HL-60 (cell line): Measurements from ENCODE around the gene COL4A3.

Experiments
- DNase-seq, 2 experiments: peaks; one replicate each; pipeline ENCODE4 v3.0.0-alpha.2; 2010 to 2020; ENCODE audit warnings: low read depth in 1 of 2, low spot score in 1 of 2
- H3K27ac ChIP-seq: fragments of 250-450 bp; sonication (Bioruptor Pico); replicated peaks from 2 replicates; pipeline ENCODE4 v1.5.1; 2020; ENCODE audit warnings: mild to moderate bottlenecking, moderate library complexity
- H3K27me3 ChIP-seq: fragments of 250-450 bp; sonication (Bioruptor Pico); 2 replicates; pipeline ENCODE4 v1.5.1; 2021; ENCODE audit warnings: mild to moderate bottlenecking, moderate library complexity; ENCODE audit not compliant: insufficient read depth, poor library complexity, severe bottlenecking
- H3K4me3 ChIP-seq: replicated peaks from 2 replicates; pipeline ENCODE4 v1.5.1; 2011; ENCODE audit warnings: mild to moderate bottlenecking, control low read depth, low read length; ENCODE audit not compliant: insufficient read depth
- GABPA ChIP-seq: IDR thresholded peaks from 2 replicates; pipeline ENCODE4 v1.6.1; 2012; ENCODE audit warnings: low read depth
- POLR2AphosphoS5 ChIP-seq: IDR thresholded peaks from 2 replicates; pipeline ENCODE4 v1.6.1; 2012; ENCODE audit warnings: low read depth
- SPI1 ChIP-seq: IDR thresholded peaks from 2 replicates; pipeline ENCODE4 v1.6.1; 2012; ENCODE audit warnings: low read depth, mild to moderate bottlenecking, borderline replicate concordance
- TF ChIP-seq, protein P1 (sequence below): IDR thresholded peaks from one replicate; pipeline ENCODE4 v1.5.1; 2011; ENCODE audit warnings: low read length, control low read depth, inconsistent platforms; ENCODE audit not compliant: insufficient read depth
- TF ChIP-seq, protein P2 (sequence below): IDR thresholded peaks from 2 replicates; pipeline ENCODE4 v1.6.1; 2012; ENCODE audit warnings: low read depth; ENCODE audit not compliant: insufficient replicate concordance

The COL4A3 gene

DNA sequence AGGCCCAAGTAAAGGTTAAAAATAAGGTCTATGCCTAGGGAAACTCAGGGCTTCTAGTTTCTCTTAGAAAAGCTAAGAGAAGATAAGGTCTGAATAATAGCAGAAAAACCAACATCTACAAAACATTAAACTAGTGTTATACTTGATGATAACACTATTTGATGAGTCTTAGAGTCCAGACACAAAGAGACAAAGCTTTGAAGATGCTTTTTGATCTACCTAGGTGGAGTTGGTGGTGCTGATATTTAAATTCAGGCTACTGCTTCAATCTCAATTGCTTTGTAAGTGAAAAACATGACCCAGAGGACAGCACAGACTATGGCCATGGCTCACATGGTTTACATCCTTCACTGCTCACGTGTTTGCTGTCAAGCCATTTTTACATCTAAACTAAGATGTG lies 148.9 kb downstream of the COL4A3 start:
- no peak overlapping the region for H3K27ac ChIP-seq
- DNase-seq, result no peak
- TF ChIP-seq, protein P1, sequence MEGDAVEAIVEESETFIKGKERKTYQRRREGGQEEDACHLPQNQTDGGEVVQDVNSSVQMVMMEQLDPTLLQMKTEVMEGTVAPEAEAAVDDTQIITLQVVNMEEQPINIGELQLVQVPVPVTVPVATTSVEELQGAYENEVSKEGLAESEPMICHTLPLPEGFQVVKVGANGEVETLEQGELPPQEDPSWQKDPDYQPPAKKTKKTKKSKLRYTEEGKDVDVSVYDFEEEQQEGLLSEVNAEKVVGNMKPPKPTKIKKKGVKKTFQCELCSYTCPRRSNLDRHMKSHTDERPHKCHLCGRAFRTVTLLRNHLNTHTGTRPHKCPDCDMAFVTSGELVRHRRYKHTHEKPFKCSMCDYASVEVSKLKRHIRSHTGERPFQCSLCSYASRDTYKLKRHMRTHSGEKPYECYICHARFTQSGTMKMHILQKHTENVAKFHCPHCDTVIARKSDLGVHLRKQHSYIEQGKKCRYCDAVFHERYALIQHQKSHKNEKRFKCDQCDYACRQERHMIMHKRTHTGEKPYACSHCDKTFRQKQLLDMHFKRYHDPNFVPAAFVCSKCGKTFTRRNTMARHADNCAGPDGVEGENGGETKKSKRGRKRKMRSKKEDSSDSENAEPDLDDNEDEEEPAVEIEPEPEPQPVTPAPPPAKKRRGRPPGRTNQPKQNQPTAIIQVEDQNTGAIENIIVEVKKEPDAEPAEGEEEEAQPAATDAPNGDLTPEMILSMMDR, result no peak
- no peak for TF ChIP-seq GABPA
- TF ChIP-seq, protein P2, sequence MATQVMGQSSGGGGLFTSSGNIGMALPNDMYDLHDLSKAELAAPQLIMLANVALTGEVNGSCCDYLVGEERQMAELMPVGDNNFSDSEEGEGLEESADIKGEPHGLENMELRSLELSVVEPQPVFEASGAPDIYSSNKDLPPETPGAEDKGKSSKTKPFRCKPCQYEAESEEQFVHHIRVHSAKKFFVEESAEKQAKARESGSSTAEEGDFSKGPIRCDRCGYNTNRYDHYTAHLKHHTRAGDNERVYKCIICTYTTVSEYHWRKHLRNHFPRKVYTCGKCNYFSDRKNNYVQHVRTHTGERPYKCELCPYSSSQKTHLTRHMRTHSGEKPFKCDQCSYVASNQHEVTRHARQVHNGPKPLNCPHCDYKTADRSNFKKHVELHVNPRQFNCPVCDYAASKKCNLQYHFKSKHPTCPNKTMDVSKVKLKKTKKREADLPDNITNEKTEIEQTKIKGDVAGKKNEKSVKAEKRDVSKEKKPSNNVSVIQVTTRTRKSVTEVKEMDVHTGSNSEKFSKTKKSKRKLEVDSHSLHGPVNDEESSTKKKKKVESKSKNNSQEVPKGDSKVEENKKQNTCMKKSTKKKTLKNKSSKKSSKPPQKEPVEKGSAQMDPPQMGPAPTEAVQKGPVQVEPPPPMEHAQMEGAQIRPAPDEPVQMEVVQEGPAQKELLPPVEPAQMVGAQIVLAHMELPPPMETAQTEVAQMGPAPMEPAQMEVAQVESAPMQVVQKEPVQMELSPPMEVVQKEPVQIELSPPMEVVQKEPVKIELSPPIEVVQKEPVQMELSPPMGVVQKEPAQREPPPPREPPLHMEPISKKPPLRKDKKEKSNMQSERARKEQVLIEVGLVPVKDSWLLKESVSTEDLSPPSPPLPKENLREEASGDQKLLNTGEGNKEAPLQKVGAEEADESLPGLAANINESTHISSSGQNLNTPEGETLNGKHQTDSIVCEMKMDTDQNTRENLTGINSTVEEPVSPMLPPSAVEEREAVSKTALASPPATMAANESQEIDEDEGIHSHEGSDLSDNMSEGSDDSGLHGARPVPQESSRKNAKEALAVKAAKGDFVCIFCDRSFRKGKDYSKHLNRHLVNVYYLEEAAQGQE, result no peak
- TF ChIP-seq POLR2AphosphoS5, result no peak
- no peak for TF ChIP-seq SPI1
- H3K27me3 ChIP-seq, result no peaks in the 10 kb centered on the region
- H3K4me3 ChIP-seq, result no peak overlapping the region

DNA sequence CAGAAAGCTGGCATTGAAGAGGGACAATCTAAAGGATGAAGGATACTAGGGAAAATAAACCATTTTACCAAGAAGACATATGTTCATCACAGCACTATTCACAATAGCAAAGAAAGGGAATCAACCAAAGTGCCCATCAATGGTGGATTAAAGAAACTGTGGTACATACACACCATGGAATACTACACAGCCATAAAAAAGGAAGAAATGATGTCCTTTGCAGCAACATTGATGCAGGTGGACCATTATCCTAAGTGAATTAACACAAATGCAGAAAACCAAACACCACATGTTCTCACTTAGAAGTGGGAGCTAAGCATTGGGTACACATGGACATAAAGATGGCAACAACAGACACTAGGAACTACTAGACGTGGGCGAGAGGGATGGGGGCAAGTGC lies 153.4 kb downstream of the COL4A3 start:
- TF ChIP-seq SPI1 (no peak), GABPA (no peak)
- DNase-seq, result no peak
- no peak overlapping the region for H3K27ac ChIP-seq
- no peaks in the 10 kb centered on the region for H3K27me3 ChIP-seq
- H3K4me3 ChIP-seq, result no peak overlapping the region

DNA sequence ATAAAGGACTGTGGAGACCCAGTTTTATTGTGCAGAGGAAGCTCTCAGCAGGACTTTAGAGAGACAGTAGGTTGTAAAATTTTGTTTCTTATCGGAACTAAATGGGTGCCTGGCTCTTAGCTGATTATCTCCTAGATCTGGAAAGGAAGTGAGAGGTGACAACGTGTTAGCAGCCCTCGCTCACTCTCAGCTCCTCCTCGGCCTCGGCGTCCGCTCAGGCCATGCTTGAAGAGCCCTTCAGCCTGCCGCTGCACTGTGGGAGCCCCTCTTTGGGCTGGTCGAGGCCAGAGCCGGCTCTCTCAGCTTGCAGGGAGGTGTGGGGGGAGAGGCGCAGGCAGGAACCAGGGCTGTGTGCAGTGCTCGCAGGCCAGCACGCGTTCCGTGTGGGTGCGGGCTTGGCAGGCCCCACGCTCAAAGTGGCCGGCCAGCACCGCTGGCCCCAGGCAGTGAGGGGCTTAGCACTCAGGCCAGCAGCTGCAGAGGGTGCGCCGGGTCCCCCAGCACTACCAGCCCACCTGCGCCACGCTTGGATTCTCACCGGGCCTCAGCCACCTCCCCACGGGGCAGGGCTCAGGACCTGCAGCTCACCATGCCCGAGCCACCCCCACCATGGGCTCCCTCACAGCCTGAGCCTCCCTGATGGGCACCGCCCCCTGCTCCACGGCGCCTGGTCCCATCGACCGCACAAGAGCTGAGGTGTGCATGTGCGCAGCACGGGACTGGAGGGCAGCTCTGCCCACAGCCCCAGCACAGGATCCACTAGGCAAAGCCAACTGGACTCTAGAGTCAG lies 156.1 kb downstream of the COL4A3 start:
- Histone ChIP-seq H3K27ac (no peak overlapping the region), H3K4me3 (no peak overlapping the region), H3K27me3 (no peaks in the 10 kb centered on the region)
- no peak for TF ChIP-seq SPI1
- TF ChIP-seq, protein P2, result no peak
- no peak for TF ChIP-seq POLR2AphosphoS5
- TF ChIP-seq, protein P1, result no peak
- TF ChIP-seq GABPA, result no peak
- DNase-seq, result no peak

DNA sequence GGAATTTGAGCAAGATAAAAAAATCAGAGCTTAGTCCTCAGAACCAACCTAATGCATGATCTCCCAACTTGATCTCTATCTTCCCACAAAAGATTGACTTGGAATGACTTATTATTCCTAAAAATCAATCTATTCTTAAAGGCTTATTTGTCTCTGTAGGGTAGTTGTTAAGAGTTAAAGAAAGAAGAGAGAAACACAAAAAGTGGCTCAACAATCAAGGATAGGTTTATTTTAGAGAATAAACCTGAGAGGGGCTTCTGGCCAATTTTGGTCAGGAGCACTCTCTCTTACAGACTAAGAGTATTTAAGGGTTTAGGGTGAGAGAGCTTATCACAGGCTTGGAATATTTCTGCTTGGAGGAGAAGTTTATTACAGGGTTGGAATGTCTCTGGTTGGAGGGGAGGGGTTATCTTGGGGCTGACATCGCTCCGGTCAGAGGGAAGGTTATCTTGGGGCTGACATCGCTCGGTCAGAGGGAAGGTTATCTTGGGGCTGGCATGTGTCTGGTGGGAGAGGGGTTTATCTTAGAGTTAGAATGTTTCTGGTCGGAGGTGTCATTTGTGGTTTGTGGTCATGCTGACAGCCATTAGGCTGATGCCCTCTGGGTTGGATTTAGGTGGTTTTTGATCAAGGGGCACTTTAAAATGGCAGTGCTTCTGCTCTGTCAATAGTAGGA lies 158.2 kb downstream of the COL4A3 start:
- TF ChIP-seq POLR2AphosphoS5 (no peak), GABPA (no peak), SPI1 (no peak)
- TF ChIP-seq, protein P2, result no peak
- TF ChIP-seq, protein P1, result no peak
- H3K27ac ChIP-seq, result no peak overlapping the region

More for the DNA sequence above, 158.2 kb downstream of the COL4A3 start:
- H3K27me3 ChIP-seq, result no peaks in the 10 kb centered on the region
- H3K4me3 ChIP-seq, result no peak overlapping the region
- DNase-seq, result no peak
